Stimulated activated CD4-positive, alpha-beta T cell treated with anti-CD3 and anti-CD28 coated beads, Interleukin-1b, Interleukin-23, amount 100 ng/mL, for 24 hours (primary cell): ENCODE measurements around the gene SMOC2.
"Not testable (repeated sequence)": the region's sequence is repeated elsewhere in the genome, so short reads cannot be mapped to it uniquely, and the experiment has no call there.

ENCODE experiments used
- DNase-seq, 4 experiments: peaks; one replicate each; pipeline ENCODE4 v3.0.0-alpha.2; 2020; ENCODE audit warnings: low read depth in 4 of 4, low spot score in 1 of 4

Gene SMOC2

GRCh38 chr6:168704678-168705077 is 263.7 kb downstream of the SMOC2 start:
- no peak for DNase-seq

- not testable (repeated sequence) for DNase-seq
Measured at GRCh38 chr6:168705271-168705670, 264.3 kb downstream of the SMOC2 start.

GRCh38 chr6:168706471-168707177 is 265.6 kb downstream of the SMOC2 start:
- no peak for DNase-seq

GRCh38 chr6:168708526-168708925 is 267.5 kb downstream of the SMOC2 start:
- no peak for DNase-seq

- DNase-seq = no peak
Measured at GRCh38 chr6:168708984-168709383, 268.0 kb downstream of the SMOC2 start.

- DNase-seq = no peak
Measured at GRCh38 chr6:168709390-168709789, 268.4 kb downstream of the SMOC2 start.

GRCh38 chr6:168709991-168710390 is 269.0 kb downstream of the SMOC2 start:
- DNase-seq = no peak

- DNase-seq = no peak
Measured at GRCh38 chr6:168711049-168711640, 270.2 kb downstream of the SMOC2 start.

- DNase-seq = no peak
Measured at GRCh38 chr6:168711666-168712300, 270.8 kb downstream of the SMOC2 start.

- DNase-seq = no peak
Measured at GRCh38 chr6:168712993-168713392, 272.0 kb downstream of the SMOC2 start.

- DNase-seq = no peak
Measured at GRCh38 chr6:168713839-168714238, 272.9 kb downstream of the SMOC2 start.

GRCh38 chr6:168714547-168715260 is 273.7 kb downstream of the SMOC2 start:
- no peak for DNase-seq

GRCh38 chr6:168715643-168716481 is 274.9 kb downstream of the SMOC2 start:
- DNase-seq = no peak

GRCh38 chr6:168716581-168716980 is 275.6 kb downstream of the SMOC2 start:
- DNase-seq = no peak

- DNase-seq = no peak
Measured at GRCh38 chr6:168717491-168717890, 276.5 kb downstream of the SMOC2 start.
